Left lung (tissue), 14 donors: ENCODE measurements around the gene P2RY10. TPM values are rescaled to one million over a fixed set of nuclear protein-coding genes. Genes with fewer than 3 reads are reported as not detected.

Experiments
- ATAC-seq: fragments of 200-7000 bp; cut with Tn5 transposase; one replicate; pipeline ENCODE4 v1.9.1; 2020; ENCODE audit warnings: moderate library complexity
- DNase-seq, 4 donors: peaks; one replicate each; pipeline ENCODE4 v3.0.0-alpha.2; 2013 to 2020
- H3K27ac ChIP-seq, 2 donors: fragments of 200-600 bp; sonication (generic) in 1 of 2; one replicate each; pipeline versions ENCODE4 v1.5.0 to v1.8.0; 2020 to 2021
- H3K27me3 ChIP-seq, 2 donors: fragments of 200-600 bp; sonication (generic) in 1 of 2; one replicate each; pipeline versions ENCODE4 v1.5.0 to v1.8.0; 2020 to 2021
- H3K36me3 ChIP-seq, 2 donors: fragments of 200-600 bp; sonication (generic) in 1 of 2; one replicate each; pipeline versions ENCODE4 v1.5.0 to v1.8.0; 2020 to 2021
- H3K4me1 ChIP-seq, 2 donors: fragments of 200-600 bp; one replicate each; pipeline ENCODE4 v1.8.0; 2021
- H3K4me3 ChIP-seq, 2 donors: fragments of 200-600 bp; sonication (generic) in 1 of 2; one replicate each; pipeline versions ENCODE4 v1.5.0 to v1.8.0; 2020 to 2021; ENCODE audit warnings: mild to moderate bottlenecking in 1 of 2
- H3K9me3 ChIP-seq, 2 donors: fragments of 200-600 bp; sonication (generic) in 1 of 2; one replicate each; pipeline versions ENCODE4 v1.5.0 to v1.8.0; 2020 to 2021
- CTCF ChIP-seq, 2 donors: fragments of 200-600 bp; sonication (generic) in 1 of 2; IDR thresholded peaks; one replicate each; pipeline versions ENCODE4 v1.5.0 to v1.8.0; 2021; ENCODE audit warnings: antibody characterized with exemption in 2 of 2
- intact Hi-C, 2 donors: fragments of 100-400 bp; cut with DNase I; formaldehyde crosslinking; loops; one replicate each; pipeline versions ENCODE4 v1.11.2 to v1.14.2; 2022
- long read RNA-seq, 12 donors: library from polyadenylated mRNA in 2 of 12; unstranded in 2 of 12; transcript quantifications; one replicate each; pipeline ENCODE4 v2.0.0 and lab custom pipeline, GENCODE V29; 2019 to 2026
- polyA plus RNA-seq, 6 donors: library from polyadenylated mRNA; unstranded; fragments of 120-200 nt; gene quantifications; one replicate each; pipeline ENCODE4 v1.2.1, GENCODE V29; 2013; ENCODE audit not compliant: insufficient read length in 6 of 6
- total RNA-seq, 2 donors: library from RNA; stranded (reverse); fragmentation: NEBNext Ultra II Directional; extraction: Animal tissue kit (Norgen Biotek cat#: 25700); gene quantifications; one replicate each; pipeline ENCODE4 v1.2.1, GENCODE V29; 2021
- donor health status: DM: no; HTN: yes; CAD: no.
- donor health status: DM: no; HTN: no; CAD: no.

The P2RY10 gene
- 1 to 10 TPM in 1 of 2 donors, under 1 TPM in 1; 0.73 to 1.4 TPM for total RNA-seq
- under 1 TPM; 0.23 to 0.48 (median 0.35) TPM for polyA plus RNA-seq
- long read RNA-seq, donor 1, result 0 reads
- long read RNA-seq, donor 2, result 0 reads
- long read RNA-seq, donor 3, result 0 reads
- long read RNA-seq, donor 4, result 0 reads
- long read RNA-seq, donor 5, result 0 reads
- long read RNA-seq, donor 6, result 0 reads
- long read RNA-seq, donor 7, result 0 reads
- long read RNA-seq, donor 8, result 0 reads
- long read RNA-seq, donor 9, result 0 reads
- long read RNA-seq, donor 10, partial matches to known transcripts, result 0 of 1 reads
- long read RNA-seq, donor 10, other reads (novel, unspliced or antisense), result 1 of 1 reads
- long read RNA-seq, donor 11, result 0 reads
- long read RNA-seq, donor 12, result 0 reads

GRCh38 chrX:78945186-78945912, at the start of gene P2RY10:
Gene P2RY10, plus strand, starts transcription at chrX:78945391. Its CDS starts 15,130 bp downstream, at chrX:78960521.
- Histone ChIP-seq H3K27me3 (no peaks in the 10 kb centered on the region), H3K4me1 (no peaks in the 10 kb centered on the region), H3K36me3 (no peaks in the 10 kb centered on the region), H3K9me3 (no peaks in the 10 kb centered on the region), H3K27ac (no peak within 1 kb of the TSS), H3K4me3 (no peak within 1 kb of the TSS)
- no peak for TF ChIP-seq CTCF (IDR thresholded peaks at IDR 0.05)
- intact Hi-C loops, result no loop called here
- DNase-seq (no peak), ATAC-seq (no peak)

GRCh38 chrX:78922754-78923153, 22.4 kb upstream of the P2RY10 start:
- Histone ChIP-seq H3K4me3 (no peak overlapping the region), H3K27ac (no peak overlapping the region), H3K9me3 (no peaks in the 10 kb centered on the region), H3K36me3 (no peaks in the 10 kb centered on the region), H3K4me1 (no peaks in the 10 kb centered on the region), H3K27me3 (no peaks in the 10 kb centered on the region)
- no peak for TF ChIP-seq CTCF (IDR thresholded peaks at IDR 0.05)
- no peak for ATAC-seq
- no peak for DNase-seq
- intact Hi-C loops, result no loop called here

DNA sequence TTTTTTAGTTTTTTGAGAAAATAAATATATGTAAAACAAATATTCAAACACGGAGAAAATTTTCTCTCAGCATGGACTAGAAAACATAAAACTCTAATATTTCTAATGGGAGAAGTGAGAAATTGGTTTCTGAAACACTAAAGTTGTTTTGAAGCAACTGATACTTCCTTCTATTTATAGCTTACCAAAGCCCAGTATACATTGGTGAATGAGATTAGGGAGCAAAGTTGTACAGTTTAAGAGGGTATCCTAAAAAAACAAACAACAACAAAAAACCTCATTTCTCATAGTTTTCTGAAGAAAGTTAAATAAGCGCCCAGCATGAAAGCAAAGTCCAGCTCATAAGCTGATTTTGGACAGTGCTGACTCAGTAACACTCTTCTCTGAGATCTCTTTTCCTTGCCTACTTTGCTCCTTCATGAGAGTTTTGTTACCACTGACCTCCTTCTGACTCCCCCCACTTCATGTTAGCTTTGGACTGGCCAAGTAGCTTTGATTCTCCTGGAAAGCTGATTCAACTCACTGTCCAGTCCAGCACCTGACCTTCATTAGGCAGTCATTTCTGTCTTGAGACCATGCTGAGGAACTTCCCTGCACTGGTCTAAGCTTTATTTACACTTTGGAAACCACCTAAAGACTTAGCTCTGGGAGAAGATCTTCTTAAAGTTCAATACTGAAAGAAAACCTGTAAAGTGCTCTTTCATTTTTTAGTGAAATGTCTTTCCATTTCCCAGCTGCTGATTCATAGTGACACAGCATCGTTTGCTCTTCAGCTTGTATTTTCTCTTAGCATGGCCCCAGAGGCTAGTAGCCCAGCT, 21.8 kb upstream of the P2RY10 start:
- Histone ChIP-seq H3K4me3 (no peak overlapping the region), H3K27me3 (no peaks in the 10 kb centered on the region), H3K4me1 (no peaks in the 10 kb centered on the region), H3K27ac (no peak overlapping the region), H3K9me3 (no peaks in the 10 kb centered on the region), H3K36me3 (no peaks in the 10 kb centered on the region)
- no peak for TF ChIP-seq CTCF (IDR thresholded peaks at IDR 0.05)
- intact Hi-C loops, result no loop called here
- DNase-seq (no peak), ATAC-seq (no peak)

DNA sequence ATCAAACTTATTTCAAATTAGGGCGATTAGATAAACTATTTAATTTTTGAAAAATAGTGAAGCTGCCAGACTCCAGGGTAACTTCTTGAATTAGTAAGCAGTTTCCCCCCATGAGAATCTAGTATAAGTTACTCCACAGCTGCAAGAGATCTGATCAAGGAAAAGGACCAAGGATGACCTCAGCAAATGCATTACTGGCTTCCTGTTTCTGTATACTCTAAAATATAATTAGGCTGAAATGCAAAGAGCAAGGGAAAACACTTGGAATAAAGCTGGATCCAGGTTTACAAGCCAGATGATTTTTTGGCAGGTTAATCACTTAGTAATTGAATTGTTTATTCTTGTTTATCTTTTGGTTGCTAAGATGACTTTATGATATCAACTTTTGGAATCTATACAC, 13.4 kb upstream of the P2RY10 start:
- DNase-seq (no peak), ATAC-seq (no peak)
- intact Hi-C loops, result no loop called here
- H3K4me3 ChIP-seq, result no peak overlapping the region
- no peaks in the 10 kb centered on the region for H3K36me3 ChIP-seq
- H3K9me3 ChIP-seq, result no peaks in the 10 kb centered on the region
- H3K4me1 ChIP-seq, result no peaks in the 10 kb centered on the region
- no peak for TF ChIP-seq CTCF (IDR thresholded peaks at IDR 0.05)
- no peak overlapping the region for H3K27ac ChIP-seq
- no peaks in the 10 kb centered on the region for H3K27me3 ChIP-seq

- no peak overlapping the region for H3K27ac ChIP-seq
- DNase-seq (peak in 1 of 4 donors; percentile 31), ATAC-seq (no peak)
- H3K27me3 ChIP-seq, result no peaks in the 10 kb centered on the region
- intact Hi-C loops, result no loop called here
- H3K9me3 ChIP-seq, result no peaks in the 10 kb centered on the region
- H3K4me3 ChIP-seq, result no peak overlapping the region
- H3K36me3 ChIP-seq, result no peaks in the 10 kb centered on the region
- no peak for TF ChIP-seq CTCF (IDR thresholded peaks at IDR 0.05)
- no peaks in the 10 kb centered on the region for H3K4me1 ChIP-seq
Measured at GRCh38 chrX:78934866-78935265, 10.3 kb upstream of the P2RY10 start.
